Measurements from ENCODE around the gene DACT2. TPM values are rescaled to one million over a fixed set of nuclear protein-coding genes. Genes with fewer than 3 reads are reported as not detected.

The DACT2 gene
- total and polyA plus RNA-seq, 4 donors: 0.25 to 2.8 (median 0.88) TPM

DNA sequence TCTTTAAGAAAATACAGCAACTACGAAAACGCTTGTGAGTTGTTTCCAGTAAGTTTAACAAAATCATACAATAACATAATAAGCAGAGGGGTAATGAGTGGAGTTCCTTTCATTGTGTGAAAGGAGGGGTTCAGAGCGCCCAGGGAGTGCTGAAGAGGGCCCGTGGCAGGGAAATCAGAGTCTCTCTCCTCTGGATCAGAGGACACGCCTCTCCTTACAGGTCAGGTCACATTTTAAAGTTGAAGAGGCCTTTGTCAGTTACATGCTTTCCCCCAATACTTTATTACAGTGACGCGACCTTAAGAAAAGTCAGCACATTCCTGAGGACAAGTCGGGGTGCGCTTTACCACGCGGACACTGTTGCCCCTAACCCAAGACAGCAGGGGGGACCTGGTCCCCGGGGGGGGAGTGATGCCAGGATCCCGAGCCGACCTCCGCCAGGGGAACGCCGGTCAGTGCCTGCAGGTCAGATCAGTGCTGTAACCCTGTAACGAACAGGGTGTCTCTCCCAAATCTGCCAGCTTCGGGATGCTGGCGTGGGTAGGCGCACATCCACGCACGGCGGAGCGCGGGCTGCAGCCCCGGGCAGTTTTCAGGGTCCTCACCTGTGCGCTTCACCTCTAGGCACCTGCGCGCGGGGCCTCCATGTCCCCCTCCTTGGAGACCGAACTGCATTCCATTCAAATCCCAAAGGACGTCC is 848 bp downstream of the DACT2 start:
- no peaks in the 10 kb centered on the region for H3K27me3 ChIP-seq (ENCODE audit: control insufficient read depth in 4 of 4, insufficient read depth in 4 of 4, low read length in 3 of 4)
- no peaks in the 10 kb centered on the region for H3K9me3 ChIP-seq (ENCODE audit: control insufficient read depth in 4 of 4, low read length in 3 of 4)
- H3K36me3 ChIP-seq (ENCODE audit: control insufficient read depth in 4 of 4, insufficient read depth in 3 of 4, low read depth in 1 of 4, low read length in 3 of 4): no peaks in the 10 kb centered on the region
- H3K4me3 ChIP-seq (ENCODE audit: low read depth in 1 of 3, low read length in 3 of 3): peak overlapping the region; percentile 22 to 80 (median 47)
- peak overlapping the region; percentile 25 to 27 for H3K27ac ChIP-seq (ENCODE audit: low read depth in 1 of 2, low read length in 2 of 2)
- WGBS: 22% methylated on average over 33 of the region's 33 CpGs
- TF ChIP-seq GABPA (IDR thresholded peaks at IDR 0.05 in 1 of 2, conservative IDR thresholded peaks at IDR 0.05 in 1 of 2) (no peak), RAD21 (IDR thresholded peaks at IDR 0.05) (no peak), SP1 (IDR thresholded peaks at IDR 0.05) (no peak), FOXA2 (IDR thresholded peaks at IDR 0.05) (no peak), HNF4G (IDR thresholded peaks at IDR 0.05) (no peak)
- TF ChIP-seq, protein P1, sequence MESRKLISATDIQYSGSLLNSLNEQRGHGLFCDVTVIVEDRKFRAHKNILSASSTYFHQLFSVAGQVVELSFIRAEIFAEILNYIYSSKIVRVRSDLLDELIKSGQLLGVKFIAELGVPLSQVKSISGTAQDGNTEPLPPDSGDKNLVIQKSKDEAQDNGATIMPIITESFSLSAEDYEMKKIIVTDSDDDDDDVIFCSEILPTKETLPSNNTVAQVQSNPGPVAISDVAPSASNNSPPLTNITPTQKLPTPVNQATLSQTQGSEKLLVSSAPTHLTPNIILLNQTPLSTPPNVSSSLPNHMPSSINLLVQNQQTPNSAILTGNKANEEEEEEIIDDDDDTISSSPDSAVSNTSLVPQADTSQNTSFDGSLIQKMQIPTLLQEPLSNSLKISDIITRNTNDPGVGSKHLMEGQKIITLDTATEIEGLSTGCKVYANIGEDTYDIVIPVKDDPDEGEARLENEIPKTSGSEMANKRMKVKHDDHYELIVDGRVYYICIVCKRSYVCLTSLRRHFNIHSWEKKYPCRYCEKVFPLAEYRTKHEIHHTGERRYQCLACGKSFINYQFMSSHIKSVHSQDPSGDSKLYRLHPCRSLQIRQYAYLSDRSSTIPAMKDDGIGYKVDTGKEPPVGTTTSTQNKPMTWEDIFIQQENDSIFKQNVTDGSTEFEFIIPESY (IDR thresholded peaks at IDR 0.05): no peak
- no peak overlapping the region for H3K9ac ChIP-seq (ENCODE audit: low read depth in 1 of 2, low read length in 2 of 2)
- DNase-seq (ENCODE audit: low spot score): no peak
- peaks cover 0 to 19% (median 10%) of the 10 kb centered on the region in 4 donors for H3K4me1 ChIP-seq (ENCODE audit: control insufficient read depth in 4 of 4, insufficient read depth in 4 of 4, low read length in 3 of 4)

DNA sequence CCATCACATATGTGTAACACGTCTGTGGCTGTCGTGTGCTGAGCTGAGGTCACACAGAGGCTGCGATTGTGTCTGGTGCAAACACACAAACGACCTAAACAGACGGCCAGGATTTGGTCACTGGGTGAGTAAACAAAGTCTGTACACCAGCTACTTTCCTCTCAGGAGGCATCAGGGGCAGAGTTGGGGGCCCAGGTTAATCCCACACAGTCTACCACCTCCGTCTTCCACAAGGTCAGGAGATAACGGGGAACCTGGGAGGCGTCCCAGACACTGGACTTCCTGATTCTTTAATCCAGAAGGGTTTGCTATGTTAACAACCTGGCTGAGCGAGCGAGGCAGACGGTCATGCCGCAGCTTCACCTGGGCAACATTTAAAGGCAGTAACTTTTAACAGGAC is 1.5 kb downstream of the DACT2 start:
- H3K27ac ChIP-seq (ENCODE audit: low read depth in 1 of 2, low read length in 2 of 2): peak overlapping the region in 1 of 2 donors; percentile 25
- no peaks in the 10 kb centered on the region for H3K27me3 ChIP-seq (ENCODE audit: control insufficient read depth in 4 of 4, insufficient read depth in 4 of 4, low read length in 3 of 4)
- no peaks in the 10 kb centered on the region for H3K9me3 ChIP-seq (ENCODE audit: control insufficient read depth in 4 of 4, low read length in 3 of 4)
- DNase-seq (ENCODE audit: low spot score): no peak
- no peaks in the 10 kb centered on the region for H3K36me3 ChIP-seq (ENCODE audit: control insufficient read depth in 4 of 4, insufficient read depth in 3 of 4, low read depth in 1 of 4, low read length in 3 of 4)
- H3K4me1 ChIP-seq (ENCODE audit: control insufficient read depth in 4 of 4, insufficient read depth in 4 of 4, low read length in 3 of 4): peaks cover 0 to 20% (median 10%) of the 10 kb centered on the region in 4 donors
- no peak overlapping the region for H3K4me3 ChIP-seq (ENCODE audit: low read depth in 1 of 3, low read length in 3 of 3)
- WGBS: 24% methylated on average over 12 of the region's 12 CpGs
- TF ChIP-seq SP1 (IDR thresholded peaks at IDR 0.05) (no peak), RXRA (IDR thresholded peaks at IDR 0.05) (peak in 1 of 2 donors; percentile 8), FOXA2 (IDR thresholded peaks at IDR 0.05) (no peak)
- no peak overlapping the region for H3K9ac ChIP-seq (ENCODE audit: low read depth in 1 of 2, low read length in 2 of 2)

DNA sequence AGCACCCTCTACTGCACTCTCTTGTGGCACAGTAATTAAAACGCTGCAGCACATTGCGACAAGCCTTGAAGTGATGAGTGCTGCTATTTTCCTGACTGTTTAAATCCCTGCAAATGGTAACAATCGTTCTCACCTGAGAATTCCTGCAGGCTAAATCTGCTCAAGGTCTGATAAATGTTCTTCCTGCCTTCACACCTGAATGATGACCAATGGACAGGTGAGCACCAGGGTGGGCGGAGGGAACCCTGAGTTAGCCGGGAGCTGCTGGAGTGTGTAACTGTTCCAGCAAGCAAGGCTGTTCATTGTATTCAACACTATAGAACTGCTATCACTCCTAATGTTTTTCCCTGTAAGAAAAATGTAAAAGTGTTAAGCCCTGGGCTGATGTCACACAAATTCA is 4.0 kb downstream of the DACT2 start:
- DNase-seq (ENCODE audit: low spot score): no peak
- Histone ChIP-seq H3K9ac (ENCODE audit: low read depth in 1 of 2, low read length in 2 of 2) (no peak overlapping the region), H3K4me3 (ENCODE audit: low read depth in 1 of 3, low read length in 3 of 3) (no peak overlapping the region), H3K9me3 (ENCODE audit: control insufficient read depth in 4 of 4, low read length in 3 of 4) (no peaks in the 10 kb centered on the region), H3K27me3 (ENCODE audit: control insufficient read depth in 4 of 4, insufficient read depth in 4 of 4, low read length in 3 of 4) (no peaks in the 10 kb centered on the region), H3K4me1 (ENCODE audit: control insufficient read depth in 4 of 4, insufficient read depth in 4 of 4, low read length in 3 of 4) (peaks cover 0 to 20% (median 10%) of the 10 kb centered on the region in 4 donors), H3K27ac (ENCODE audit: low read depth in 1 of 2, low read length in 2 of 2) (no peak overlapping the region), H3K36me3 (ENCODE audit: control insufficient read depth in 4 of 4, insufficient read depth in 3 of 4, low read depth in 1 of 4, low read length in 3 of 4) (no peaks in the 10 kb centered on the region)
- TF ChIP-seq EGR1 (IDR thresholded peaks at IDR 0.05; ENCODE audit: low read depth in 2 of 2) (no peak), FOXA1 (IDR thresholded peaks at IDR 0.05) (no peak), GABPA (IDR thresholded peaks at IDR 0.05 in 1 of 2, conservative IDR thresholded peaks at IDR 0.05 in 1 of 2) (no peak), RXRA (IDR thresholded peaks at IDR 0.05) (no peak), RAD21 (IDR thresholded peaks at IDR 0.05) (no peak), FOXA2 (IDR thresholded peaks at IDR 0.05) (no peak)
- WGBS: 85% methylated on average over 5 of the region's 5 CpGs

DNA sequence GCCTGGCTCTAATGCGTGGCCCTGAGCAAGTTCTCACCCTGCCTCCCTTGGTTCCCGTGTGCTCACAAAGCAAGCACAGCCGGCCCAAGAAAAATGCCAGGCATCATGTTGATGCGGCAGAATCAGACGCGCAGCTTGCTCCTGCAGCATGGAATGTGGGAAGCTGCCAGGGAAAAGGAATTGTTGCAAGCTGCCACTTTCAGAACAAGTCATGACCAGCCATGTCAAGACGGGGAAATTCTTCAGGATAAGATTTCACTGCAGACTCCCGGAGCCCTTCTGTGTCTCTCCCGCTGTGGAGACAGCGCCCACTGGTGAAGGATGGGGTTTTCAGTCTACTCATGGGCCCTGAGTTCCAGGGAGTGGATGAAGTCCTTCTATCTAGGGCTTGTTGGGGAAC is 4.6 kb downstream of the DACT2 start:
- Histone ChIP-seq H3K27me3 (ENCODE audit: control insufficient read depth in 4 of 4, insufficient read depth in 4 of 4, low read length in 3 of 4) (no peaks in the 10 kb centered on the region), H3K9me3 (ENCODE audit: control insufficient read depth in 4 of 4, low read length in 3 of 4) (no peaks in the 10 kb centered on the region), H3K4me1 (ENCODE audit: control insufficient read depth in 4 of 4, insufficient read depth in 4 of 4, low read length in 3 of 4) (peaks cover 0 to 20% (median 10%) of the 10 kb centered on the region in 4 donors), H3K27ac (ENCODE audit: low read depth in 1 of 2, low read length in 2 of 2) (no peak overlapping the region), H3K36me3 (ENCODE audit: control insufficient read depth in 4 of 4, insufficient read depth in 3 of 4, low read depth in 1 of 4, low read length in 3 of 4) (no peaks in the 10 kb centered on the region), H3K9ac (ENCODE audit: low read depth in 1 of 2, low read length in 2 of 2) (no peak overlapping the region), H3K4me3 (ENCODE audit: low read depth in 1 of 3, low read length in 3 of 3) (no peak overlapping the region)
- DNase-seq (ENCODE audit: low spot score): no peak
- TF ChIP-seq, protein P2, sequence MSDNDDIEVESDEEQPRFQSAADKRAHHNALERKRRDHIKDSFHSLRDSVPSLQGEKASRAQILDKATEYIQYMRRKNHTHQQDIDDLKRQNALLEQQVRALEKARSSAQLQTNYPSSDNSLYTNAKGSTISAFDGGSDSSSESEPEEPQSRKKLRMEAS (IDR thresholded peaks at IDR 0.05): no peak
- TF ChIP-seq, protein P3, sequence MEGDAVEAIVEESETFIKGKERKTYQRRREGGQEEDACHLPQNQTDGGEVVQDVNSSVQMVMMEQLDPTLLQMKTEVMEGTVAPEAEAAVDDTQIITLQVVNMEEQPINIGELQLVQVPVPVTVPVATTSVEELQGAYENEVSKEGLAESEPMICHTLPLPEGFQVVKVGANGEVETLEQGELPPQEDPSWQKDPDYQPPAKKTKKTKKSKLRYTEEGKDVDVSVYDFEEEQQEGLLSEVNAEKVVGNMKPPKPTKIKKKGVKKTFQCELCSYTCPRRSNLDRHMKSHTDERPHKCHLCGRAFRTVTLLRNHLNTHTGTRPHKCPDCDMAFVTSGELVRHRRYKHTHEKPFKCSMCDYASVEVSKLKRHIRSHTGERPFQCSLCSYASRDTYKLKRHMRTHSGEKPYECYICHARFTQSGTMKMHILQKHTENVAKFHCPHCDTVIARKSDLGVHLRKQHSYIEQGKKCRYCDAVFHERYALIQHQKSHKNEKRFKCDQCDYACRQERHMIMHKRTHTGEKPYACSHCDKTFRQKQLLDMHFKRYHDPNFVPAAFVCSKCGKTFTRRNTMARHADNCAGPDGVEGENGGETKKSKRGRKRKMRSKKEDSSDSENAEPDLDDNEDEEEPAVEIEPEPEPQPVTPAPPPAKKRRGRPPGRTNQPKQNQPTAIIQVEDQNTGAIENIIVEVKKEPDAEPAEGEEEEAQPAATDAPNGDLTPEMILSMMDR (IDR thresholded peaks at IDR 0.05; ENCODE audit: low read depth, low read length, missing input control): no peak
- TF ChIP-seq RAD21 (IDR thresholded peaks at IDR 0.05) (peak in 1 of 2 donors; percentile 48), YY1 (IDR thresholded peaks at IDR 0.05) (no peak)
- 76% methylated on average over 10 of the region's 10 CpGs for WGBS

Data from liver (tissue), 9 donors.